ENCODE data around the gene SLC35A5. TPM values are rescaled to one million over a fixed set of nuclear protein-coding genes. Genes with fewer than 3 reads are reported as not detected.

SLC35A5 gene
- total and polyA plus RNA-seq, 2 of the 8 experiments (the other 6 are each of a cell fraction or from before 2014, with no cell fraction given): 36.5 to 38.6 TPM

DNA sequence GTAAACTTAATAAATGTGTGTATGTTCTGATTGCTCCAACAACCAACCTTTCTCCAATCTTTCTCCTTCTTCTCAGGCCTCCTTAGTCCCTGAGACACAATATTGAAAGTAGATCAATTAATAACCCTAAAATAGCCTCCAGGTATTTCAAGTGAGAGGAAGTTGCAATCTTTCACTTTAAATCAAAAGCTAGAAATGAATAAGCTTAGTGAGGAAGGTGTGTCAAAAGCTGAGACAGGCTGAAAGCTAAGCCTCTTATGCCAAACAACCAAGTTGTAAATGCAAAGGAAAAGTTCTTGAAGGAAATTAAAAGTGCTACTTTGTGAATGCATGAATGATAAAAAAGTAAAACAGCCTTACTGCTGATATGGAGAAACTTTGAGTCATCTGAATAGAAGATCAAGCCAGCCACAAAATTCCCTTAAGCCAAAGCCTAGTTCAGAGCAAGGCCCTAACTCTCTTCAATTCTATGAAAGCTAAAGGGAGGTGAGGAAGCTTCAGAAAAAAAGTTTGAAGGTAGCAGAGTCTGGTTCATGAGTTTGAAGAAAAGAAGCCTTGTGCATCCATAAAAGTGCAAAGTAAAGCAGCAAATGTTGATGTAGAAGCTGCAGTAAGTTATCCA lies 40.5 kb downstream of the SLC35A5 start:
- Histone ChIP-seq H3K4me3 (ENCODE audit: extremely low read depth in 1 of 4, insufficient read depth in 2 of 4, low read depth in 3 of 4, low read length in 4 of 4) (no peak overlapping the region), H2BK15ac (ENCODE audit: low read length) (no peak overlapping the region), H3K79me2 (ENCODE audit: control insufficient read depth in 1 of 2, insufficient read depth in 2 of 2, low read length in 2 of 2) (no peaks in the 10 kb centered on the region), H2BK120ac (replicated peaks; ENCODE audit: low read depth, low read length) (no peak overlapping the region), H2BK5ac (ENCODE audit: low read depth, low read length) (no peak overlapping the region), H3K79me1 (ENCODE audit: low read depth, low read length) (no peaks in the 10 kb centered on the region), H3K9me3 (ENCODE audit: insufficient read depth in 2 of 2, low read depth in 1 of 2, low read length in 1 of 2) (no peaks in the 10 kb centered on the region), H4K5ac (ENCODE audit: insufficient read length, low read depth, low read length) (no peak overlapping the region), H4K20me1 (replicated peaks in 1 of 2; ENCODE audit: control insufficient read depth in 1 of 2, insufficient read depth in 2 of 2, low read length in 2 of 2) (no peaks in the 10 kb centered on the region), H2AK5ac (ENCODE audit: low read depth, low read length) (no peak overlapping the region), H3K4me2 (ENCODE audit: insufficient read depth in 1 of 2, low read depth in 2 of 2, low read length in 2 of 2) (no peak overlapping the region), H3K56ac (replicated peaks; ENCODE audit: insufficient read length, low read depth, low read length) (no peak overlapping the region), H3K9ac (replicated peaks in 1 of 4; ENCODE audit: extremely low read depth in 1 of 4, low read depth in 3 of 4, low read length in 3 of 4) (no peak overlapping the region), H3K23ac (ENCODE audit: insufficient read length) (no peak overlapping the region), H3K4me1 (replicated peaks in 1 of 4; ENCODE audit: control insufficient read depth in 3 of 4, insufficient read depth in 4 of 4, low read length in 3 of 4) (no peaks in the 10 kb centered on the region), H3K14ac (ENCODE audit: insufficient read length) (no peak overlapping the region), H3K36me3 (ENCODE audit: control insufficient read depth in 2 of 4, insufficient read depth in 4 of 4, low read length in 3 of 4) (no peaks in the 10 kb centered on the region), H2AFZ (ENCODE audit: low read length) (no peak overlapping the region), H4K91ac (replicated peaks; ENCODE audit: insufficient read length, low read length) (no peak overlapping the region), H2BK20ac (ENCODE audit: low read length) (no peak overlapping the region), H3K23me2 (ENCODE audit: low read depth, low read length) (no peaks in the 10 kb centered on the region), H3K27me3 (replicated peaks in 1 of 4; ENCODE audit: control insufficient read depth in 3 of 4, extremely low read depth in 1 of 4, insufficient read depth in 3 of 4, low read length in 3 of 4) (no peaks in the 10 kb centered on the region), H4K8ac (ENCODE audit: extremely low read depth, insufficient read depth, low read length) (no peak overlapping the region), H3K4ac (replicated peaks; ENCODE audit: insufficient read length, low read depth, low read length) (no peak overlapping the region), H3K27ac (ENCODE audit: low read depth, low read length) (no peak overlapping the region), H2BK12ac (ENCODE audit: low read depth, low read length) (no peak overlapping the region), H3K18ac (ENCODE audit: extremely low read depth, low read length) (no peak overlapping the region)
- no peak for DNase-seq (ENCODE audit: low read depth in 1 of 2, low spot score in 2 of 2)
- ChIA-PET POLR2A (ENCODE audit: partially characterized antibody) (interaction anchor here (1.9 kb wide), 1 partner anchor 40 kb away, joined by 7 read pairs; no protein-coding TSS in a partner anchor), CTCF (ENCODE audit: partially characterized antibody) (interaction anchor here (0.7 to 2.4 kb wide), 6 partner anchors 12 to 208 kb away, joined by 3 to 8 read pairs (median 4); no protein-coding TSS in a partner anchor)
- FAIRE-seq: no peak
- TF ChIP-seq SRF (IDR thresholded peaks at IDR 0.05; ENCODE audit: low read depth, low read length): no peak
- TF ChIP-seq EP300 (IDR thresholded peaks at IDR 0.05; ENCODE audit: borderline replicate concordance in 1 of 2, low read depth in 2 of 2, low read length in 2 of 2): no peak
- TF ChIP-seq SIN3A (conservative IDR thresholded peaks at IDR 0.05 in 1 of 2, IDR thresholded peaks at IDR 0.05 in 1 of 2; ENCODE audit: low read depth in 1 of 2, low read length in 2 of 2): no peak
- TF ChIP-seq, protein P1, sequence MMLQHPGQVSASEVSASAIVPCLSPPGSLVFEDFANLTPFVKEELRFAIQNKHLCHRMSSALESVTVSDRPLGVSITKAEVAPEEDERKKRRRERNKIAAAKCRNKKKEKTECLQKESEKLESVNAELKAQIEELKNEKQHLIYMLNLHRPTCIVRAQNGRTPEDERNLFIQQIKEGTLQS (IDR thresholded peaks at IDR 0.05; ENCODE audit: insufficient read depth, low read depth, low read length): no peak
- no peak for TF ChIP-seq TBP (IDR thresholded peaks at IDR 0.05; ENCODE audit: low read depth, low read length)
- TF ChIP-seq ASH2L (IDR thresholded peaks at IDR 0.05; ENCODE audit: low read length): no peak
